Astrocyte (in vitro differentiated cells and primary cell): ENCODE measurements around the gene F13A1.

ENCODE experiments used
- EZH2 ChIP-seq: IDR thresholded peaks from 2 replicates; pipeline ENCODE4 v1.6.1; 2012; ENCODE audit warnings: mild to moderate bottlenecking, low read length, inconsistent platforms; ENCODE audit not compliant: insufficient read depth
- TF ChIP-seq, protein P1 (sequence below): IDR thresholded peaks from 2 replicates; pipeline ENCODE4 v1.5.1; 2011; ENCODE audit warnings: low read depth, mild to moderate bottlenecking, inconsistent platforms, low read length, moderate library complexity; ENCODE audit not compliant: insufficient read depth

GRCh38 chr6:6323352-6323751 is 2.9 kb upstream of the F13A1 start:
- TF ChIP-seq, protein P1, sequence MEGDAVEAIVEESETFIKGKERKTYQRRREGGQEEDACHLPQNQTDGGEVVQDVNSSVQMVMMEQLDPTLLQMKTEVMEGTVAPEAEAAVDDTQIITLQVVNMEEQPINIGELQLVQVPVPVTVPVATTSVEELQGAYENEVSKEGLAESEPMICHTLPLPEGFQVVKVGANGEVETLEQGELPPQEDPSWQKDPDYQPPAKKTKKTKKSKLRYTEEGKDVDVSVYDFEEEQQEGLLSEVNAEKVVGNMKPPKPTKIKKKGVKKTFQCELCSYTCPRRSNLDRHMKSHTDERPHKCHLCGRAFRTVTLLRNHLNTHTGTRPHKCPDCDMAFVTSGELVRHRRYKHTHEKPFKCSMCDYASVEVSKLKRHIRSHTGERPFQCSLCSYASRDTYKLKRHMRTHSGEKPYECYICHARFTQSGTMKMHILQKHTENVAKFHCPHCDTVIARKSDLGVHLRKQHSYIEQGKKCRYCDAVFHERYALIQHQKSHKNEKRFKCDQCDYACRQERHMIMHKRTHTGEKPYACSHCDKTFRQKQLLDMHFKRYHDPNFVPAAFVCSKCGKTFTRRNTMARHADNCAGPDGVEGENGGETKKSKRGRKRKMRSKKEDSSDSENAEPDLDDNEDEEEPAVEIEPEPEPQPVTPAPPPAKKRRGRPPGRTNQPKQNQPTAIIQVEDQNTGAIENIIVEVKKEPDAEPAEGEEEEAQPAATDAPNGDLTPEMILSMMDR = no peak
- no peak for TF ChIP-seq EZH2
